B cell (primary cell): ENCODE measurements around the gene CTDP1.

Experiments used
- EZH2 ChIP-seq: IDR thresholded peaks from 2 replicates; pipeline ENCODE4 v1.6.1; 2012; ENCODE audit warnings: borderline replicate concordance, low read depth, mild to moderate bottlenecking, moderate library complexity, low read length; ENCODE audit not compliant: insufficient read depth, poor library complexity, severe bottlenecking
- TF ChIP-seq, protein P1 (sequence below): fragments of 200-600 bp; IDR thresholded peaks from one replicate; pipeline ENCODE4 v1.8.0; 2022; ENCODE audit warnings: antibody characterized with exemption, mild to moderate bottlenecking

DNA sequence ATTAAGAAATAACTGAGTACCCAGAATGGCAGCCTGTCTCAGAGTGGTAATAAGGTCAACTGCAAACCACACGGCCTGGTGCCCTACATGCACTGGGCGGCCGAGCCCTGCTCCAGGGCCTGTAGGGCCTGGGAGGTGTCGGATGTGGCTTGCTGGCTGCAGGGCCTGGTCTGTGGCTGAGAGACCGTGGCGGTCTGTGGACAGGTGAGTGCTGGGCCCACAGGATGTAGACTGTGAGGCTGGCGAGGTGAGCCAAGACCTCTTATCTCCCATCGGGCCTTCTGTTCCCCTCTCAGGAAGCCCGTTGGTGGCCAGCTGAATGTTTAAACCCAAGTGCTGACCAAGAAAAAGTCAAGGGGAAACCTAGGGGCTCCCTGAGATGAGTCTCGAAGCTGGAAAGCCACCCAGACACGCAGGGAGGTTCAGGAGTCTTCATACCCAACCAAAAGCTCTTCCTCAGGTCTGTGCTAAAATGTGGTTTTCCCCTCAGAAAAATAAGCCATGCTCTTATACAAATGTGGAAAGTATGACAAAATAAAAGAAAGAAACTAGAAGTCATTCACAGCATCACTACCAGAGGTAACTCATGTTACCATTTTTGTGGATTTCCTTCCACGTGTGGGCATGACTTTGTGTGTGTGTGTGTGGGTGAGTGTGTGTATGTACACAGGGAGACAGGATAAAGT, 47.7 kb upstream of the CTDP1 start:
- TF ChIP-seq EZH2 = no peak
- TF ChIP-seq, protein P1, sequence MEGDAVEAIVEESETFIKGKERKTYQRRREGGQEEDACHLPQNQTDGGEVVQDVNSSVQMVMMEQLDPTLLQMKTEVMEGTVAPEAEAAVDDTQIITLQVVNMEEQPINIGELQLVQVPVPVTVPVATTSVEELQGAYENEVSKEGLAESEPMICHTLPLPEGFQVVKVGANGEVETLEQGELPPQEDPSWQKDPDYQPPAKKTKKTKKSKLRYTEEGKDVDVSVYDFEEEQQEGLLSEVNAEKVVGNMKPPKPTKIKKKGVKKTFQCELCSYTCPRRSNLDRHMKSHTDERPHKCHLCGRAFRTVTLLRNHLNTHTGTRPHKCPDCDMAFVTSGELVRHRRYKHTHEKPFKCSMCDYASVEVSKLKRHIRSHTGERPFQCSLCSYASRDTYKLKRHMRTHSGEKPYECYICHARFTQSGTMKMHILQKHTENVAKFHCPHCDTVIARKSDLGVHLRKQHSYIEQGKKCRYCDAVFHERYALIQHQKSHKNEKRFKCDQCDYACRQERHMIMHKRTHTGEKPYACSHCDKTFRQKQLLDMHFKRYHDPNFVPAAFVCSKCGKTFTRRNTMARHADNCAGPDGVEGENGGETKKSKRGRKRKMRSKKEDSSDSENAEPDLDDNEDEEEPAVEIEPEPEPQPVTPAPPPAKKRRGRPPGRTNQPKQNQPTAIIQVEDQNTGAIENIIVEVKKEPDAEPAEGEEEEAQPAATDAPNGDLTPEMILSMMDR = no peak
